Lower leg skin (tissue), 4 donors: ENCODE data around the gene ZNF362. TPM values are rescaled to one million over a fixed set of nuclear protein-coding genes. Genes with fewer than 3 reads are reported as not detected.

Experiments
- DNase-seq, 2 donors: peaks; one replicate each; pipeline ENCODE4 v3.0.0-alpha.2; 2019; ENCODE audit warnings: low spot score in 2 of 2
- H3K4me3 ChIP-seq: fragments of 200-600 bp; sonication (generic); 2 replicates; pipeline ENCODE4 v1.5.1; 2017; ENCODE audit warnings: mild to moderate bottlenecking, low read depth; ENCODE audit not compliant: poor library complexity, severe bottlenecking
- POLR2A ChIP-seq, 2 donors: fragments of 450-650 bp; IDR thresholded peaks; one replicate each; pipeline ENCODE4 v1.6.1; 2016 to 2017; ENCODE audit warnings: antibody characterized with exemption in 2 of 2, mild to moderate bottlenecking in 1 of 2, moderate library complexity in 1 of 2
- WGBS, 2 donors: methylation state at CpG; one replicate each; pipeline ENCODE4 v1.1.5; 2018; 5-methylcytosine and 5-hydroxymethylcytosine counted together
- intact Hi-C: fragments of 100-400 bp; cut with DNase I; formaldehyde crosslinking; loops from one replicate; pipeline ENCODE4 v1.15.0; 2023; ENCODE audit warnings: low total_unique reads
- total RNA-seq, 4 donors: library from RNA; depleted of rRNA; stranded (reverse); fragments of >200 nt; gene quantifications; one replicate each; pipeline ENCODE4 v1.1.0, GENCODE V29; 2016
- TF ChIP-seq, protein P1 (sequence below), 3 donors: fragments of 450-650 bp; IDR thresholded peaks; one replicate each; pipeline ENCODE4 v1.5.1; 2016; ENCODE audit warnings: antibody characterized with exemption in 3 of 3, mild to moderate bottlenecking in 3 of 3, moderate library complexity in 2 of 3

Gene ZNF362
- total RNA-seq, 4 donors from 2014 or later, result 7.0 to 24.3 (median 19.9) TPM

DNA sequence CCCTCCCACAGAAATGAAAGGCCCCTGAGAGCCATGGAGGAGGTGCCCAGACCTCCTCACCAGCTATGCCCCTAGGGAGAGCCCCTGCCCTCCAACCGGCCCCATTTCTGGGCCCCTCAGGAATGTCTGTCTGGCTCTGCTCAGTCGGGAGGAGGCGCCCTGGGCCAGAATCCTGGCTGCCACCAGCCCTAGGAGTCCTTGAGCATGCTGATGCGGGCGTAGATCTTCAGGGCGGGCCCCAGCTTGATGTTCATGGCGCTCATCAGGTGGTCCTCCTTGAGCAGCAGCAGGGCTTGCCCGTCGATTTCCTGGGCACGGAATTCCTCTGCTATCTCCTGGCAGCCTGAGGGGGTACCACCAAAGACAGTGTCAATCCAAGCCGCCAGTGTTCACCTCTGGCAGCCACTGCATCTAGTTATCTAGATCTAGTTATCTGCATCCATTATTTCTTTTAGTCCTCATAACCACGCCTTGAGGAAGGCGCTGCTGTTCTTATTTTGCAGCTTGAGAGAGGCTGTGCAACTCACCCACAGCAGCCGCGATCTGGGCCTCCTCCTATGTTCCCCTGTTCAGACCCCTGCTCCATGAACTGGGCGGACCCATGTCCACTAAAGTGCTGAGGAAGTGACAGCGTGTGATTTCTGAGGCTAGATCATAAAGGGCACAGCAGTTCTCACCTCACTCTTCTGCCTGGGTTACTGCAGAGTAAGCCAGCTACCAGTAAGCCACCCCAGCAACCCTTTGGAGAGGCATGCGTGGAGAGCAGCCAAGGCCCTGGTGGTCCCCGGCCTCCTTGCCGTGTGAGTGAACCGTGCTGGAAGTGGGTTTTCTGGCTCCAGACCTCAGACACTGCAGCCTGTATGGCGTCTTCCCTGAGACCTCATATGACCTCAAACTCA is 68.6 kb downstream of the ZNF362 start:
- H3K4me3 ChIP-seq, result no peak overlapping the region
- WGBS, 2 donors, result 65 to 69% methylated on average over 17 to 22 of the region's 22 CpGs
- no peak for DNase-seq
- no peak for TF ChIP-seq POLR2A (IDR thresholded peaks at IDR 0.05)
- TF ChIP-seq, protein P1, sequence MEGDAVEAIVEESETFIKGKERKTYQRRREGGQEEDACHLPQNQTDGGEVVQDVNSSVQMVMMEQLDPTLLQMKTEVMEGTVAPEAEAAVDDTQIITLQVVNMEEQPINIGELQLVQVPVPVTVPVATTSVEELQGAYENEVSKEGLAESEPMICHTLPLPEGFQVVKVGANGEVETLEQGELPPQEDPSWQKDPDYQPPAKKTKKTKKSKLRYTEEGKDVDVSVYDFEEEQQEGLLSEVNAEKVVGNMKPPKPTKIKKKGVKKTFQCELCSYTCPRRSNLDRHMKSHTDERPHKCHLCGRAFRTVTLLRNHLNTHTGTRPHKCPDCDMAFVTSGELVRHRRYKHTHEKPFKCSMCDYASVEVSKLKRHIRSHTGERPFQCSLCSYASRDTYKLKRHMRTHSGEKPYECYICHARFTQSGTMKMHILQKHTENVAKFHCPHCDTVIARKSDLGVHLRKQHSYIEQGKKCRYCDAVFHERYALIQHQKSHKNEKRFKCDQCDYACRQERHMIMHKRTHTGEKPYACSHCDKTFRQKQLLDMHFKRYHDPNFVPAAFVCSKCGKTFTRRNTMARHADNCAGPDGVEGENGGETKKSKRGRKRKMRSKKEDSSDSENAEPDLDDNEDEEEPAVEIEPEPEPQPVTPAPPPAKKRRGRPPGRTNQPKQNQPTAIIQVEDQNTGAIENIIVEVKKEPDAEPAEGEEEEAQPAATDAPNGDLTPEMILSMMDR (IDR thresholded peaks at IDR 0.05), result no peak
- intact Hi-C loops, result no loop called here

DNA sequence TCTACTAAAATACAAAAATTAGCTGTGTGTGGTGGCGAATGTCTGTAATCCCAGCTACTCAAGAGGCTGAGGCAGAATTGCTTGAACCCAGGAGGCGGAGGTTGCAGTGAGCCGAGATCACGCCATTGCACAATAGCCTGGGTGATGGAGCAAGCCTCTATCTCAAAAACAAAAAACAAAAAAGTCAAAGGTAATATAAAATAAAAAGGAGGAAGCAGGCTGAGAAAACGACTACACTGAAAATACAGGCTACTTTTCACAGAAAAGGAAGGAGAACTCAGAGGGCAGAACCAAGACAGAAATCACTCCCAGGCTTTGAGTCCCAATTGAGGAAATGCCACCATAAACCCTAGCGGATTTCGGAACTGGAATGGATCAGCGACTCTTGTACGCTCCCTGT is 70.5 kb downstream of the ZNF362 start:
- intact Hi-C loops, result no loop called here
- no peak overlapping the region for H3K4me3 ChIP-seq
- WGBS, 2 donors, result 83 to 84% methylated on average over 9 of the region's 9 CpGs
- no peak for DNase-seq
- TF ChIP-seq, protein P1 (IDR thresholded peaks at IDR 0.05), result no peak
- no peak for TF ChIP-seq POLR2A (IDR thresholded peaks at IDR 0.05)

DNA sequence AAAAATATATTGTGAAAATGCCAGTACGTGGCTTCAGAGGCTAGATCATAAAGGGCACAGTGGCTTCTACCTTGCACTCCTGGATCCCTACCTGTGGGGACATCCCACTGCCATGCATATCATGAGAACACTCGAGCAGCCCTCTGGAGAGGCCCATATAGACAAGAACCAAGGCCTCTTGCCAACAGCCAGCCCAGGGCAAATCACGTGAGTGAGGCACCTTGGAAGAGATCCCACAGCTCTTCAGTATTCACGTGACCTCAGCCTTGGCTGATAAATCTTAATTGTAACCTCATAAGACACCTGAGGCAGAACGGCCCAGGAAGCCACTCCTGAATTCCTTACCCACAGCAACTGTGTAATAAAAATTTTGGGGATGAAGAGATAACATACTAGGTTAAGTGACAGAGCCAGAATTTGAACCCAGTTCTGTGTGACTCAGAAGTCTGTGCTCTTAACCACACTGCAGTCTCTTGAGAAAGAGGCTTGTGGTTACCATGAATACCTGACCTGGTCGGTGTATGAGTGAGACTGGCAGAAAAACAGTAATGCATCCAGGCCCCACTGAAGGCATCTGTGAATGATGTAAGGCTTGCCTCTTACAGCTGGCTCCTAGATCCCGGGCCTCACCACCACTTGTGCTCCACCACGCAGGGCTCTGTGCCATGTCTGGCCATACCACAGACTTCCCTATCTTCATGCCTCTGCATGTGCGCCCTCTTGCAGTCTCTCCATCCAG is 71.5 kb downstream of the ZNF362 start:
- intact Hi-C loops, result no loop called here
- no peak overlapping the region for H3K4me3 ChIP-seq
- WGBS, 2 donors, result 39 to 45% methylated on average over 9 of the region's 9 CpGs
- no peak for TF ChIP-seq POLR2A (IDR thresholded peaks at IDR 0.05)
- TF ChIP-seq, protein P1 (IDR thresholded peaks at IDR 0.05), result no peak
- peak in 1 of 2 donors; percentile 58 for DNase-seq

DNA sequence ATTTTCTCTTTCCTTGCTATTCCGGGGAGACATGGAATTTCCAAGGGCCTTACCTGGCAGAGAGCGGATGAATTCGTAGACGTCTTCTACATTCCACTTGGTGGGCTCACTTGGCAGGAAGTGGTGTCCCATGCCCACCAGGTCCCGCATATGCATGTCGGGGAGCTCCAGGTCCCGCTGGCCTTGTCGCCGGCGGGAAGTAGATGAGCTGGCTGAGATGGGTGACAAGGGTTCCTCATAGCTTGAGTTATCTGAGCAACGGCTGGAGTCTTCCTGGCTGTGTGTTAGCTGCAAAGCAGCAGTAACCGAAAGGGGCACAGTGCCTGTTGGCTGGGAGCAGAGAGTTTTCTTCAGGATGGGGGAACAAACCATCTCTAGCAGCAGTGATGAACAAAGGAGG is 72.5 kb downstream of the ZNF362 start:
- no peak for DNase-seq
- H3K4me3 ChIP-seq, result no peak overlapping the region
- TF ChIP-seq, protein P1 (IDR thresholded peaks at IDR 0.05), result no peak
- TF ChIP-seq POLR2A (IDR thresholded peaks at IDR 0.05), result no peak
- intact Hi-C loops, result no loop called here
- 90 to 92% methylated on average over 12 of the region's 12 CpGs for WGBS, 2 donors

DNA sequence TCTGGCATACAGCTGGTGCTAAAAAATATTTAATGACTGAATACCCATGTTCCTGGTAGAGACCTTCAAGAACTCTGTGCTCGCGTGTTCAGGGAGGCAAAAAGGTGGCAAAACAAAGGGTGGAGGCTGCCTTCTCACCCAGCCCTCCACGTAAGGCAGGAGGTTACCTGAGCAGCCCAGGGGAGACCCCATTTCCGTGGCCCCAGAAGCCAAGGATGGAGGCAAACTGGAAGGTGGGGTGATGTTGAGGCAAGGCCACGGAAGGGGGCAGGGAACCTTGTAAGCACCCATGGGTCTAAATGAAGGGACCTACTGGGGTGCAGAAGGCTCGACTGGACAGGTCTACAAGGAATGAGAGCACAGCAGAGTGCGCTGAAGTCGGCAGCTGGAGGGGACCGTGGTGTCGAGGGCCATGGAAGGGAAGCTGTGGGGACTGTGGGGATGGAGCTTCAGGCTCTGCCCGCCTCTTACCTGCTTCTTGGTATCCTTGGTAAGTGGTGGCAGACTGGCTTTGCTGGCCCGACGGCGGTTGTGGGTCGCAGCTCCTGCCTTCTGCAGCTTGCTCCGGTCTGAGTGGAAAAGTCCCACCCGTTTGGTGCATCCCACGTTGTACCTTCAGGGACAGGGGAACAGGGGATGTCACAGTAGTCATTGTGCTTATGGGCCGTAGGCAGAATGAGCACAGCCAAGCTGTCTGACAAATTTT is 73.5 kb downstream of the ZNF362 start:
- 90 to 93% methylated on average over 19 of the region's 19 CpGs for whole genome bisulfite sequencing, 2 donors
- intact Hi-C loops, result no loop called here
- H3K4me3 ChIP-seq, result no peak overlapping the region
- peak in 1 of 2 donors; percentile 58 for DNase-seq
- TF ChIP-seq POLR2A (IDR thresholded peaks at IDR 0.05), result no peak
